ENCODE measurements around the gene ZNF280C. TPM values are rescaled to one million over a fixed set of nuclear protein-coding genes. Genes with fewer than 3 reads are reported as not detected.
"Not testable (repeated sequence)": the region's sequence is repeated elsewhere in the genome, so short reads cannot be mapped to it uniquely, and the experiment has no call there.

The ZNF280C gene
- total and polyA plus RNA-seq, 7 donors, result 0.72 to 4.1 (median 2.8) TPM

GRCh38 chrX:130253916-130254315 lies 14.8 kb downstream of the ZNF280C start:
- Histone ChIP-seq H3K4me3 (no peak overlapping the region), H3K9me3 (no peaks in the 10 kb centered on the region), H3K27me3 (ENCODE audit: insufficient read depth in 3 of 3, low read length in 2 of 3) (no peaks in the 10 kb centered on the region), H3K27ac (no peak overlapping the region), H3K36me3 (ENCODE audit: insufficient read depth in 1 of 2, low read depth in 1 of 2) (no peaks in the 10 kb centered on the region), H3K4me1 (no peaks in the 10 kb centered on the region)
- TF ChIP-seq, protein P1, sequence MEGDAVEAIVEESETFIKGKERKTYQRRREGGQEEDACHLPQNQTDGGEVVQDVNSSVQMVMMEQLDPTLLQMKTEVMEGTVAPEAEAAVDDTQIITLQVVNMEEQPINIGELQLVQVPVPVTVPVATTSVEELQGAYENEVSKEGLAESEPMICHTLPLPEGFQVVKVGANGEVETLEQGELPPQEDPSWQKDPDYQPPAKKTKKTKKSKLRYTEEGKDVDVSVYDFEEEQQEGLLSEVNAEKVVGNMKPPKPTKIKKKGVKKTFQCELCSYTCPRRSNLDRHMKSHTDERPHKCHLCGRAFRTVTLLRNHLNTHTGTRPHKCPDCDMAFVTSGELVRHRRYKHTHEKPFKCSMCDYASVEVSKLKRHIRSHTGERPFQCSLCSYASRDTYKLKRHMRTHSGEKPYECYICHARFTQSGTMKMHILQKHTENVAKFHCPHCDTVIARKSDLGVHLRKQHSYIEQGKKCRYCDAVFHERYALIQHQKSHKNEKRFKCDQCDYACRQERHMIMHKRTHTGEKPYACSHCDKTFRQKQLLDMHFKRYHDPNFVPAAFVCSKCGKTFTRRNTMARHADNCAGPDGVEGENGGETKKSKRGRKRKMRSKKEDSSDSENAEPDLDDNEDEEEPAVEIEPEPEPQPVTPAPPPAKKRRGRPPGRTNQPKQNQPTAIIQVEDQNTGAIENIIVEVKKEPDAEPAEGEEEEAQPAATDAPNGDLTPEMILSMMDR (IDR thresholded peaks at IDR 0.05), result no peak
- ATAC-seq (no peak), DNase-seq (no peak)
- intact Hi-C loops (cut with DNase I), result no loop called here

GRCh38 chrX:130251671-130252070 lies 17.0 kb downstream of the ZNF280C start:
- no peaks in the 10 kb centered on the region for H3K36me3 ChIP-seq (ENCODE audit: insufficient read depth in 1 of 2, low read depth in 1 of 2)
- no peaks in the 10 kb centered on the region for H3K9me3 ChIP-seq
- no peak for DNase-seq
- no peaks in the 10 kb centered on the region for H3K27me3 ChIP-seq (ENCODE audit: insufficient read depth in 3 of 3, low read length in 2 of 3)
- WGBS, 3 donors, result 88 to 96% (median 93%) methylated on average over 13 to 14 of the region's 14 CpGs
- intact Hi-C loops (cut with DNase I), result no loop called here
- no peak for ATAC-seq
- no peak overlapping the region for H3K4me3 ChIP-seq
- TF ChIP-seq, protein P1 (IDR thresholded peaks at IDR 0.05), result no peak
- no peaks in the 10 kb centered on the region for H3K4me1 ChIP-seq
- no peak overlapping the region for H3K27ac ChIP-seq

GRCh38 chrX:130247996-130248395 lies 20.7 kb downstream of the ZNF280C start:
- Histone ChIP-seq H3K27me3 (ENCODE audit: insufficient read depth in 3 of 3, low read length in 2 of 3) (no peaks in the 10 kb centered on the region), H3K9me3 (no peaks in the 10 kb centered on the region), H3K4me3 (no peak overlapping the region), H3K27ac (no peak overlapping the region), H3K4me1 (no peaks in the 10 kb centered on the region), H3K36me3 (ENCODE audit: insufficient read depth in 1 of 2, low read depth in 1 of 2) (peaks cover 0 to 20% of the 10 kb centered on the region in 2 donors)
- intact Hi-C loops (cut with DNase I), result no loop called here
- TF ChIP-seq, protein P1 (IDR thresholded peaks at IDR 0.05), result no peak
- 67 to 81% (median 75%) methylated on average over 5 to 6 of the region's 6 CpGs for WGBS, 3 donors
- DNase-seq (no peak), ATAC-seq (no peak)

- Histone ChIP-seq H3K4me1 (no peaks in the 10 kb centered on the region), H3K4me3 (no peak overlapping the region), H3K27me3 (ENCODE audit: insufficient read depth in 3 of 3, low read length in 2 of 3) (no peaks in the 10 kb centered on the region), H3K27ac (no peak overlapping the region), H3K36me3 (ENCODE audit: insufficient read depth in 1 of 2, low read depth in 1 of 2) (peaks cover 0 to 40% of the 10 kb centered on the region in 2 donors), H3K9me3 (no peaks in the 10 kb centered on the region)
- 80 to 100% (median 98%) methylated on average over 2 of the region's 2 CpGs for WGBS, 3 donors
- DNase-seq (no peak), ATAC-seq (no peak)
- intact Hi-C loops (cut with DNase I), result no loop called here
- TF ChIP-seq, protein P1 (IDR thresholded peaks at IDR 0.05), result no peak
These were observed 22.6 kb downstream of the ZNF280C start for GRCh38 chrX:130246084-130246483.

GRCh38 chrX:130245441-130245840 lies 23.3 kb downstream of the ZNF280C start:
- TF ChIP-seq, protein P1 (IDR thresholded peaks at IDR 0.05), result no peak
- Histone ChIP-seq H3K36me3 (ENCODE audit: insufficient read depth in 1 of 2, low read depth in 1 of 2) (peaks cover 0 to 46% of the 10 kb centered on the region in 2 donors), H3K27ac (no peak overlapping the region), H3K9me3 (no peaks in the 10 kb centered on the region), H3K27me3 (ENCODE audit: insufficient read depth in 3 of 3, low read length in 2 of 3) (no peaks in the 10 kb centered on the region), H3K4me3 (no peak overlapping the region), H3K4me1 (no peaks in the 10 kb centered on the region)
- ATAC-seq (no peak), DNase-seq (no peak)
- intact Hi-C loops (cut with DNase I), result no loop called here

DNA sequence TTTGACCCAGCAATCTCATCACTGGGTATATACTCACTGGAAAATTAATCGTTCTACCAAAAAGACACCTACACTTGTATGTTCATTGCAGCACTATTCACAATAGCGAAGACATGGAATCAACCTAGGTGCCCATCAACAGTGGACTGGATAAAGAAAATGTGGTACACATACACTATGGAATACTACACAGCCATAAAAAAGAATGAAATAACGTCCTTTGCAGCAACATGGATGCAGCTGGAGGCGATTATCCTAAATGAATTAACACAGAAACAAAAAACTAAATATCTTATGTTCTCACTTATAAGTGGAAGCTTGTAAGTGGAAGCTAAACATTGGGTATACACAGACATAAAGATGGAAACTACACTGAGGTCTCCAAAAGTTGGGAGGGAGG lies 37.5 kb downstream of the ZNF280C start:
- H3K4me3 ChIP-seq; H3K4me1 ChIP-seq; DNase-seq; ATAC-seq; intact Hi-C loops (cut with DNase I); H3K9me3 ChIP-seq; H3K27ac ChIP-seq; H3K27me3 ChIP-seq (ENCODE audit: insufficient read depth in 3 of 3, low read length in 2 of 3): not testable (repeated sequence)
- peaks cover 0 to 67% of the 10 kb centered on the region in 2 donors for H3K36me3 ChIP-seq (ENCODE audit: insufficient read depth in 1 of 2, low read depth in 1 of 2)
- 80 to 98% (median 97%) methylated on average over 4 of the region's 4 CpGs for WGBS, 3 donors

Data from psoas muscle (tissue), 8 donors.